ENCODE results near the gene DUSP22. TPM values are rescaled to one million over a fixed set of nuclear protein-coding genes. Genes with fewer than 3 reads are reported as not detected.

DUSP22 gene
- total RNA-seq, 1 donor from 2014 or later = 34.9 TPM

DNA sequence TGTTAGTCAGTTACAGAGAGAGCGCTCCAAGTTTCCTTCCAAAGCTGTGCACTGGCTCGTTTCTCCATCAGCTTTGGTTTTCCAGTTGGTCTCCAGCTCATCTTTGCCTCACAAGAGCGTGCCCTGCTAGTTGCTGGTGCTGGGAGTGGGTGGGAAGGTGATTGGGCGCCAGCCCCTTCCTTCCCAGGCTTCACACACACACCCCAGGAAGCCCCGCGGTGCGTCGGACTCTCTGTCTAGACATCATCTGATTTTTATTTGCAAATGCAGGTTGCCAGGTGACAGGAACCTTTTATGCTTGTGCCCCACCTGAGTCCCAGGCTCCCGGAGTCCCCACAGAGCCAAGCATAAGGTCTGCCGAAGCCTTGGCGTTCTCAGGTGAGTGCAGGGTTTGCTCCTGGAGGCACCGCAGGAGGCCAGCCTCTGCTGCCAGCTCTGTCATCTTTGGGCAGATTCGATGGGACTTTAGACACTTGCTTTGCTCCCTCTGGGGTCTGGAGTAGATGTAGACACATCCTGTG, 106.3 kb downstream of the DUSP22 start:
- Histone ChIP-seq H3K9ac (ENCODE audit: low read length) (no peak overlapping the region), H3K79me2 (ENCODE audit: insufficient read depth, low read length) (no peaks in the 10 kb centered on the region), H3K27ac (ENCODE audit: low read depth, low read length) (no peak overlapping the region), H3K4me2 (ENCODE audit: low read length) (no peak overlapping the region), H3K27me3 (ENCODE audit: insufficient read depth, low read length) (peaks cover 34% of the 10 kb centered on the region), H4K20me1 (ENCODE audit: insufficient read depth, low read length) (no peaks in the 10 kb centered on the region), H2AFZ (ENCODE audit: low read depth, low read length) (no peak overlapping the region), H3K4me1 (ENCODE audit: insufficient read depth, low read length) (no peaks in the 10 kb centered on the region), H3K4me3 (ENCODE audit: insufficient read depth, low read depth, low read length) (no peak overlapping the region), H3K36me3 (ENCODE audit: insufficient read depth, low read length) (no peaks in the 10 kb centered on the region), H3K9me3 (ENCODE audit: insufficient read depth, low read depth, low read length) (no peaks in the 10 kb centered on the region)
- DNase-seq (ENCODE audit: low read depth) = no peak
- Mint-ChIP-seq H3K27me3 (ENCODE audit: low read depth, unreplicated experiment) (peaks cover 74% of the 10 kb centered on the region), H3K4me3 (ENCODE audit: unreplicated experiment) (peak overlapping the region; percentile 27), H3K9me3 (ENCODE audit: unreplicated experiment) (peaks cover 13% of the 10 kb centered on the region), H3K36me3 (ENCODE audit: low read depth, unreplicated experiment) (peaks cover 2% of the 10 kb centered on the region), H3K27ac (ENCODE audit: unreplicated experiment) (no peak overlapping the region), H3K4me1 (ENCODE audit: low read depth, unreplicated experiment) (peaks cover 2% of the 10 kb centered on the region)
- TF ChIP-seq EZH2 (IDR thresholded peaks at IDR 0.05; ENCODE audit: insufficient read depth, low read length) = no peak
- no peak for FAIRE-seq

DNA sequence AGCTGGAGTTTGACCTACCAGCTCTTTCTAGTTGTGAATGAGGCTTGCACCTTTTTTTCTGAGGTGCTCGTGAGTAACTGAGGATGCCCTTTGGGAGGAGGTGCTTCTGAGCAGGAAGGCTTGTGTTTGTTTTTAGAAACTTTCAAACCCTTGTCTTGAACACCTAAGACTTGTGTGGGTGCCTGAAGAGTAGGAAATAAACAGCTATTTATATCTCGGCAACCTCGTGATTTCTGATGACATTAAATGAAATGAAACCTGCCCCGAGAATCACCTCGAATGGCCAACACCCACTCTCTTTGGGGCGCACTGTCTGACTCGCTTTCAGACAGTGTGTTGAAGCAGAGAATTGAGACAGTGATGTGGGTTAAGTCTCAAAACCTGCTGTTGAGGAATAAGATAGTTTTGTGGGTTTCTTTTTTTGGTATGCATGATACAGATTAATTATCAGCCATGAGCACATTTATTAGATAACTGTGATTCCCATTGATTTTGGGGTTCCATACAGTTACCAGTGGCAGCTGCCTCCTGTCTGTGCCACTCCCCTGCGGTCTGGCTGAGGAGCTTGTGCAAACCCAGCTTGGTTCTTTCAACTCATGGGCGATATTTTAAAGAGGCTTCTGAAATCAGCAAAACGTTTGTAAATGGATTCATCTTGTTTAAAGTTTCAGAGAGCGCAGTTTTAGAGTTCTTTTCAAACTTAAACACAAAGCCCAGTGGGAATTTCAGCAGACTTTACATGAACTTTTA, 107.7 kb downstream of the DUSP22 start:
- no peak overlapping the region for H3K4me3 Mint-ChIP-seq (ENCODE audit: unreplicated experiment)
- DNase-seq (ENCODE audit: low read depth) (no peak), FAIRE-seq (no peak)
- H3K36me3 Mint-ChIP-seq (ENCODE audit: low read depth, unreplicated experiment) = peaks cover 2% of the 10 kb centered on the region
- peaks cover under 1% of the 10 kb centered on the region for H3K4me1 Mint-ChIP-seq (ENCODE audit: low read depth, unreplicated experiment)
- Histone ChIP-seq H4K20me1 (ENCODE audit: insufficient read depth, low read length) (no peaks in the 10 kb centered on the region), H3K36me3 (ENCODE audit: insufficient read depth, low read length) (no peaks in the 10 kb centered on the region), H3K27ac (ENCODE audit: low read depth, low read length) (no peak overlapping the region), H3K79me2 (ENCODE audit: insufficient read depth, low read length) (no peaks in the 10 kb centered on the region), H3K4me3 (ENCODE audit: insufficient read depth, low read depth, low read length) (no peak overlapping the region), H3K9ac (ENCODE audit: low read length) (no peak overlapping the region), H3K27me3 (ENCODE audit: insufficient read depth, low read length) (peaks cover 21% of the 10 kb centered on the region), H2AFZ (ENCODE audit: low read depth, low read length) (no peak overlapping the region), H3K4me1 (ENCODE audit: insufficient read depth, low read length) (no peaks in the 10 kb centered on the region), H3K9me3 (ENCODE audit: insufficient read depth, low read depth, low read length) (no peaks in the 10 kb centered on the region), H3K4me2 (ENCODE audit: low read length) (no peak overlapping the region)
- peaks cover 26% of the 10 kb centered on the region for H3K9me3 Mint-ChIP-seq (ENCODE audit: unreplicated experiment)
- TF ChIP-seq, protein P1, sequence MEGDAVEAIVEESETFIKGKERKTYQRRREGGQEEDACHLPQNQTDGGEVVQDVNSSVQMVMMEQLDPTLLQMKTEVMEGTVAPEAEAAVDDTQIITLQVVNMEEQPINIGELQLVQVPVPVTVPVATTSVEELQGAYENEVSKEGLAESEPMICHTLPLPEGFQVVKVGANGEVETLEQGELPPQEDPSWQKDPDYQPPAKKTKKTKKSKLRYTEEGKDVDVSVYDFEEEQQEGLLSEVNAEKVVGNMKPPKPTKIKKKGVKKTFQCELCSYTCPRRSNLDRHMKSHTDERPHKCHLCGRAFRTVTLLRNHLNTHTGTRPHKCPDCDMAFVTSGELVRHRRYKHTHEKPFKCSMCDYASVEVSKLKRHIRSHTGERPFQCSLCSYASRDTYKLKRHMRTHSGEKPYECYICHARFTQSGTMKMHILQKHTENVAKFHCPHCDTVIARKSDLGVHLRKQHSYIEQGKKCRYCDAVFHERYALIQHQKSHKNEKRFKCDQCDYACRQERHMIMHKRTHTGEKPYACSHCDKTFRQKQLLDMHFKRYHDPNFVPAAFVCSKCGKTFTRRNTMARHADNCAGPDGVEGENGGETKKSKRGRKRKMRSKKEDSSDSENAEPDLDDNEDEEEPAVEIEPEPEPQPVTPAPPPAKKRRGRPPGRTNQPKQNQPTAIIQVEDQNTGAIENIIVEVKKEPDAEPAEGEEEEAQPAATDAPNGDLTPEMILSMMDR (IDR thresholded peaks at IDR 0.05; ENCODE audit: insufficient read depth, low read depth, low read length) = no peak
- TF ChIP-seq EZH2 (IDR thresholded peaks at IDR 0.05; ENCODE audit: insufficient read depth, low read length) = no peak
- peaks cover 71% of the 10 kb centered on the region for H3K27me3 Mint-ChIP-seq (ENCODE audit: low read depth, unreplicated experiment)
- no peak overlapping the region for H3K27ac Mint-ChIP-seq (ENCODE audit: unreplicated experiment)

DNA sequence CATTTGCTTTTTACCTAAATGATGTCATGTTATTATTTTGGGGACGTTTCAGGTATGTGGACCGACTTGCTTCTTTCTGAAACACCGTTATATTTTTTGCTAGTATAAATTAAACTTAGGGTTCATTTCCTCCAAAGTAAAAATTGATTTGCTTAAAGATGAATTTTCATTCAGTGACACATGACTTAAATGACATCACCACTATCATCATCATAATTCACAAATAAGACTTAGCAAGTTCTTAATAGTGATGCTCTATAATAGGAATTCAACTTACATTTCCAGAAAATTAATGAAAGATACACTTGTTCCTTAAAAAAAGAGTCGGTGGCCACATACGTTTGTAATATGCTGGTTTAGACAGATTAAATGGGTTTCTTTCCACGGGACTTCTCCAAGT, 108.5 kb downstream of the DUSP22 start:
- Mint-ChIP-seq H3K4me1 (ENCODE audit: low read depth, unreplicated experiment) (no peaks in the 10 kb centered on the region), H3K9me3 (ENCODE audit: unreplicated experiment) (peaks cover 30% of the 10 kb centered on the region), H3K27me3 (ENCODE audit: low read depth, unreplicated experiment) (peaks cover 63% of the 10 kb centered on the region), H3K4me3 (ENCODE audit: unreplicated experiment) (no peak overlapping the region), H3K27ac (ENCODE audit: unreplicated experiment) (no peak overlapping the region), H3K36me3 (ENCODE audit: low read depth, unreplicated experiment) (peaks cover 2% of the 10 kb centered on the region)
- no peaks in the 10 kb centered on the region for H3K4me1 ChIP-seq (ENCODE audit: insufficient read depth, low read length)
- no peak overlapping the region for H3K9ac ChIP-seq (ENCODE audit: low read length)
- TF ChIP-seq, protein P1 (IDR thresholded peaks at IDR 0.05; ENCODE audit: insufficient read depth, low read depth, low read length) = no peak
- no peak for TF ChIP-seq EZH2 (IDR thresholded peaks at IDR 0.05; ENCODE audit: insufficient read depth, low read length)
- H3K27me3 ChIP-seq (ENCODE audit: insufficient read depth, low read length) = peaks cover 13% of the 10 kb centered on the region
- no peak overlapping the region for H3K4me2 ChIP-seq (ENCODE audit: low read length)
- no peak for DNase-seq (ENCODE audit: low read depth)
- no peaks in the 10 kb centered on the region for H3K79me2 ChIP-seq (ENCODE audit: insufficient read depth, low read length)
- no peaks in the 10 kb centered on the region for H3K9me3 ChIP-seq (ENCODE audit: insufficient read depth, low read depth, low read length)
- H3K27ac ChIP-seq (ENCODE audit: low read depth, low read length) = no peak overlapping the region
- no peak overlapping the region for H2AFZ ChIP-seq (ENCODE audit: low read depth, low read length)
- no peak for FAIRE-seq
- no peaks in the 10 kb centered on the region for H3K36me3 ChIP-seq (ENCODE audit: insufficient read depth, low read length)
- H4K20me1 ChIP-seq (ENCODE audit: insufficient read depth, low read length) = no peaks in the 10 kb centered on the region
- no peak overlapping the region for H3K4me3 ChIP-seq (ENCODE audit: insufficient read depth, low read depth, low read length)

Other genes starting within 250 kb of the DUSP22 start
- gene IRF4, start 99.3 kb downstream of the DUSP22 start, total RNA-seq = 0.30 TPM in 1 of 2 replicates, not detected in the other